Activated CD4-positive, alpha-beta T cell treated with anti-CD3 and anti-CD28 coated beads, Interleukin-2, Interleukin-6, amounts not matched to agents 100 ng/mL and 50 ng/mL, durations not matched to agents 16 hours and 8 hours (primary cell): ENCODE results near the gene H2BK1.

ENCODE experiments used
- DNase-seq: peaks from one replicate; pipeline ENCODE4 v3.0.0-alpha.2; 2020

H2BK1 gene

DNA sequence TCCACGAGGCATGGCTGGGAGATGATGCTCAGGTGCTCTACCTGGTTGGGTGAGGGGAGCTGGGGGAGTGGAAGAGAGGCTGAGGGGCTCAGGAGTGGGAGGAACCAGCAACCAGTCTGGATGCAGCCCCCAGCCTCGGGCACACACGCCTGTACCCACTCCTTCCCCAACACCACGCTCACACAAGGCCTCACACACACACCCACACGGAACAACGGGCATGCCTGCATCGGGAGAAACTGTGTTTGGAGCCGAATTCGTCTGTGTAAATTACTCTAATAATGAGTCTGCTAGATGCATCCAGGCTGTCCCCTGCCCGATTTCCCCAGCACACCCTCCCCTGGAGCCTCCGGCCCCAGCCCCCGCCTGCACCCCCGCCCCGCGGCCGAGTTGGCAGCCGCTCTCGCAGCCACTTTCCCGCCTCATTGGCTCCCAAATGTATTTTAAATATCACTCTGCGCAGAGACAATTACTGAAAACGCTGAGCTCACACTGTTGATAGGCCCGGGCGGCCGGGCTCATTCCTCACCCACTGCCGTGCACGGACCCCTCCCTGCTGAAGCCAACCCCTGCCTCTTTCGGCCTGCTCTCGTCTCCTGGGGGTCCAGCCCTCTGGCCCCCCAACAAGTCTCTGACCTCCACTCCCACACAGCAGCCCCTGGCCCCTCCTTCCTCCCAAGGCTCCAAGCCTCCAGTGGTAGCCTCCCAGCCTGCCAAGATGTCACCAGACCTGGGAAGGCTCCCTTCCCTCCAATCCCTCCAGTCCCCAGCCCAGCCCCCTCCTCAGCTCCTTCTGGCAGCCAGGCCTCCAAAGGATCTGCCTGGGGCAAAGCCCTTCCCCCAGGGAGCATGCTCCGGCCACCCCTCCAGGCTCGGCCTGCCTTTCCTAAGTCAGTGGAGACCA lies 11.1 kb downstream of the H2BK1 start:
- no peak for DNase-seq

DNA sequence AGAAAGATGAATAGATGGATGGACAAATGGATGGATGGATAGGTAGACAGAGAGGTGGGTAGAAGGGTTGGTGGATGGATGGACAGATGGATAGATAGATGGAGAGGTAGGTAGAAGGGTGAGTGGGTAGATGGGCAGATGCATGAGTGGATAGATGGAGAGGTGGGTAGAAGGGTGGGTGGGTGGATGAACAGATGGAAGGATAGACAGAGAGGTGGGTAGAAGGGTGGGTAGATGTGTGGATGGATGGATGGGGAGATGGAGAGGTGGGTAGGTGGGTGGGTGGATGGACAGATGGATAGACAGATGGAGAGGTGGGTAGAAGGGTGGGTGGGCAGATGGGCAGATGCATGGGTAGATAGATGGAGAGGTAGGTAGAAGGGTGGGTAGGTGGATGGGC lies 12.4 kb downstream of the H2BK1 start:
- DNase-seq, result no peak

DNA sequence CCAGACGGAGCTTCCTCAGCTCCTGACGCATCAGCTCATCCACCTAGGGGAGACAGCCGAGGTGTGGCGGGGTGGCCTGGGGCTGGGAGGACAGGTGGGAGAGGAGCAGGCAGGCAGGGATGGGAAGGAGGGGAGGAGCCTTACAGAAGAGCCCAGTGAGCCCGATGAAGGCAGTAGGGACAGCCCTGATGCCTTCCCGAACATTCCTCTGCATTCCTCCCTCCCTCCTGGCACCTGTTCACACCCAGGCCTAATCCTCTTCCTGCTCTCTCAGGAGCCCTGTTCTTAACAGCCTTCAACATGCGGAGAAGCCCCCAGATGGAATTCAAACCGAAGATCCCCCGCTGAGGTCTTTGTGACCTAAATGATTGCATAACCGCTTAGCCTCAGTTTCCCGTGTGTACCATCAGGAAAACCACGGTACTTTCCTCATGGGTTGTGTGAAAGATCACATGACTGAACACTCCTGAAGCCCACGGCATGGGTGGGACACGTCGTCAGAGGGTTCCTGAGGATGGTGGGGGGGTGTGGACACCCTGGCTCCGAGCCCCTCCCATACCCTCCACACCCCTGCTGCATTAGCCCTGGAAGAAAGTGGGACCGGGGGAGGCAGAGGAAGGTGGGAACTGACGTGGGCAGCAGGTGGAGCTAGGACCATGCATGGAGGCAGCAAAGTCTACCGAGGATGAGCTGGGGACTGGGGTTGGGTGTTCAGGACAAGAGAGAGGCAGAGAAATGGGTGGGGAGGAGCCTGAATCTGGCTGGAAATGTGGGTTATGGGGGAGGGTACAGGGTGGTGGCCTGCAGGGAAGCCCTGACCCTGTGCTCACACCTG lies 14.5 kb downstream of the H2BK1 start:
- DNase-seq, result no peak

DNA sequence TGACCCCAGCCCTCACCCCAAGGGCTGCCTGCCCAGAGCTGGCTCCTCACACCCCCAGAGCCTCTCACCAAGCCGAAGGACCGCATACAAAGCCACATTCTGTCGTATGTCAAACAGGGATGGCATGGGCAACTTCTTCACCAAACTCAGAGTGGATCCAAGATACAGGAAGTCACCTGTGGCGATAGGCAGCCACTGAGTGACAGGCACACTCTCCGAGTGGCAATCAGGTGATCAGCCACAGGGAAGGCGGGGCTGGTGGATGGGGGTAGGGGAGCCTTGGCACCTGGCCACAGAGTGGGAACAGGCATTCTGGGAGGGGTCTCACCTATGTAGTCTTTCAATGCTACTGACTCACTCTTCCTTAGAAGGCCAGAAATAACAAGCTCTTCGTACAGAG lies 16.1 kb downstream of the H2BK1 start:
- DNase-seq, result no peak

DNA sequence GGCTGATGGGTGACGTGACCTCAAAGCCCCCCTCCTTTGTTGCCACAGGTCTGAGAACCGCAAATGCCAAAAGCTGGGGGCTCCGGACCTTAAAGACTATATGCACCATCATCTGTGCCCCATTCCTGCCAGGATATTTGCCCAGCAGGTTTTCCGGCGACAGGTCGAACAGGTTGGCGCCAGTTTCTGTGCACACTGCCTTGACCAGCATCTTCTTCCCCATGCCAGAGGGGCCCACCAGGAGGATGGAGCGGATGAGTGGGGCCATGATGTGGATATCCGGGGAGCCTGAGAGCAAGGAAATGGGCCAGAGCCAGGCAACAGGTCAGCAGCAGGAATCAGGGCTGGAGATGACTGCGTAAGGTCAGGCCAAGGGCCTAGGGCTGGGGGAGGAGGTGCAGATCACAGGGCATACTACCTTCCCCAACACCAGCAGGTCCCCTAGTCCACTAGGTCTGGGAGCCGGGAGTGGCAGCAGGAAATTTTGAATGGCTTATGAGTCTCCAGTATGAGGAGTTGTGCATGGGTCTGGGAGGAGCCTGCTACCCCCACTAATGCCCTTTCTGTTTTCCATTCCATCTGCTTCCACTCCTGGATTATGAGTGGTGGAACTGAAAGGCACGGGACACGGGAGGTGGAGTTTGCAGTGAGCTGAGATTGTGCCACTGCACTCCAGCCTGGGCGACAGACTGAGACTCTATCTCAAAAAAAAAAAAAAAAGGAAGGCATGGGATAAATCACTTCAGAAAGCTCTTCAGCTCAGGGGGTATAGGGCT lies 16.9 kb downstream of the H2BK1 start:
- no peak for DNase-seq

DNA sequence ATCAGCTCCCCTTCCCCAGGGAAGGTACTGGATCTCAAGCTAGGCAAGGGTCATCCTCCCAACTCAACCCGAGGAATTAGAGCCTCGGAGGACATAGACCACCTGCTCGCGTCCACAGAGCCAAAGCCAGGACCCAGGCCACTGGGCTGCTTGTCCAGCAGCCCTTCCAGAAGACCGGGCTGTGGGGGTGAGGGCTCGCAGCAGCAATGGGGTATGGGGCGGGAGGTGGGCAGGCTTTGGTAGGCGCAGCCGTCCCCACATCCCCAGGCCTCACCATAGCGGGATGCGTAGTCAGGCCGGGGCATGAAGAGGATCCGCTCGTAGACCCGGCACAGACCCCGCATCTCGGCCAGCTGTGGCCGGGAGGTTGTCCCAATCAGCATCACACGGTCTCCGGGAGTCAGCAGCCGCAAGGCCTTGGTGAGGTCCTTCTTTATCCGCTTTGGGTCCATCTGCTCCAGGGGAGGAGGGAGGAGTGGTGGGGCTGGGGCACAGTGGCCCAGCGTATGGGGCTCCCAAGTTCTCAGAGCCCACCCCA lies 18.2 kb downstream of the H2BK1 start:
- no peak for DNase-seq

DNA sequence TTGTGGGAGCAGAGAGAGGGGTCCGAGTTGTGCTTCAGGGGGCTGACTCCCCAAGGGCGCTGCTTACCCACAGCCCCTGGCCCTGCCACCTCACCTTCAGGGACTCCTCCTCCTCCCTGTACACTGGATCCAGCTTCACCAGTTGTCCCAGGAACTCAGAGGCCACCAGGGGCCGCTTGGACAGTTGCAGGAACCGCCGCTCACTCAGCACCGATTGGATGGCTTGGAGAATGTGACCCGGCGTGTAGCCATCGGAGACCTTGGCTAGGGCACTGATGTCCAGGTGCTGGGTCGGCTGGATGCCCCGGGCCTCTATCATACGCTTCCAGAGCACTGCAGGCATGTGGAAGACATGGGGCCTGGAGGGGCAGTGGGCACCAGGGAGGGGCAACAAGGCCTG lies 18.7 kb downstream of the H2BK1 start:
- DNase-seq, result no peak

DNA sequence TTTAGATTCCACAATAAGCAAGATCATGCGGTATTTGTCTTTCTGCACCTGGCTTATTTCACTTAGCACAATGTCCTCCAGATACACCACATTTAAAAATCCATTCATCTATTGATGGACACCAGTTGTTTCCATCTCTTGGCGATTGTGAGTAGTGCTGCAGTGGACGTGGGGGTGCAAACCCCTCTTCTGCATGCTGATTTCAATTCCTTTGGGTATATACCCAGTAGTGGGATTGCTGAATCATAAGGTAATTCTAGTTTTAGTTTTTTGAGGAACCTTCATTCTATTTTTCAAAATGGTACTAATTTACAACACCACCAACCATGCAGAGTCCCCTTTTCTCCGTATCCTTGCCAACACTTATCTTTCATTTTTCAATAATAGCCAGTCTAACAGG lies 21.2 kb downstream of the H2BK1 start:
- no peak for DNase-seq

DNA sequence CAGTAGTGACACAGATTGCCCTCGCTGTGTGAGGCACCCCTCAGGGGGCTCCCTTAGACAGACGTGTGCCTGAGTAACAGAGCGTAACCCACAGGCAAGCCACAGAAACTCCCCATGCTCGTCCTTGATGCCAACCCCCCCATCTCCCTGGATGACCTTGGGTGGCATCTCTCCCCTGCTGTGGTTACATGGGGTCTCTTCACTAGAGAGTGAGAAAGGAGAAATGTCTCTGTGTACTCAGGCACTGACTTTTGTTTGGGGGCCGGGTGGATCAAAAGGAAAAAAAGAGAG lies 22.1 kb downstream of the H2BK1 start:
- no peak for DNase-seq

DNA sequence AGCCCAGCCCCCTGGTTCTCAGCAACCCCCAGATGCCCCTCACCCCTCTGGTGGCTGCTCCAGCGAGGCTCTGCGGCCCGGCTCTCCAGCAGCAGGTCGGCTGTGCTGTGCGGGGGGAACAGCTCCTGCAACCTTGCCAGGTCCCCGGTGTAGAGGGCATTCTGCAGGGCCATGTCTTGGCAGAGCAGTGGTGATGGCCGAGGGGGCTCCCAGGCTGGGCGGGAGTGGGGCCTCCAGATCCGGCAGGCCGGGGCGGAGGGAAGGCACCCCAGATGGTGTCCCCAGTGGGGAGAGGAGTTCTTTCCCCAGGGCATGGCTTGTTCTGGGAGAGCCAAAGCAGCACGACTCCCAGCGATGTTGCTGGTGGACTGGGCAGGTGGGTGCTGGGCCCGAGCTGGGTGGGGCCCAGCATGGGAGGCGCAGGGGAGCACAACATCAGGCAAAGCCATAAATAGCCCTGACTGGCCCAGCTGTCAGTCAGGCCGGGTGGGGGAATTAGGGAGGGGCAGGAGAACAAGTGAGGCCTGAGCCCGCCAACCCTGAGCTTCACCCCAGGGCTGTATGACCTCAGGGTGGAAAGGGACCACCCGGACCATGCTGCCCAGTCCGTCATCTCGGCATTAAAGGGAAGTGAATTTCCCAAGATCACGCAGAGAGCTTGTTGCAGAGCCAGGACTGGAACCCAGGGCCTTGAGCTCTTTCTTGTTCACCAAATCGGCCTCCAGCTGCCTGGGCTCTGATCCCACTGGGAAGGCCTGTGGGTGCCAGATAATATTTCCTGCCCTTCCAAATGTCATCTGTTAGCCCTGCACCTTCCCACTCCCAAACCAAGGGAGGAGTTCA lies 22.7 kb downstream of the H2BK1 start:
- DNase-seq, result no peak

DNA sequence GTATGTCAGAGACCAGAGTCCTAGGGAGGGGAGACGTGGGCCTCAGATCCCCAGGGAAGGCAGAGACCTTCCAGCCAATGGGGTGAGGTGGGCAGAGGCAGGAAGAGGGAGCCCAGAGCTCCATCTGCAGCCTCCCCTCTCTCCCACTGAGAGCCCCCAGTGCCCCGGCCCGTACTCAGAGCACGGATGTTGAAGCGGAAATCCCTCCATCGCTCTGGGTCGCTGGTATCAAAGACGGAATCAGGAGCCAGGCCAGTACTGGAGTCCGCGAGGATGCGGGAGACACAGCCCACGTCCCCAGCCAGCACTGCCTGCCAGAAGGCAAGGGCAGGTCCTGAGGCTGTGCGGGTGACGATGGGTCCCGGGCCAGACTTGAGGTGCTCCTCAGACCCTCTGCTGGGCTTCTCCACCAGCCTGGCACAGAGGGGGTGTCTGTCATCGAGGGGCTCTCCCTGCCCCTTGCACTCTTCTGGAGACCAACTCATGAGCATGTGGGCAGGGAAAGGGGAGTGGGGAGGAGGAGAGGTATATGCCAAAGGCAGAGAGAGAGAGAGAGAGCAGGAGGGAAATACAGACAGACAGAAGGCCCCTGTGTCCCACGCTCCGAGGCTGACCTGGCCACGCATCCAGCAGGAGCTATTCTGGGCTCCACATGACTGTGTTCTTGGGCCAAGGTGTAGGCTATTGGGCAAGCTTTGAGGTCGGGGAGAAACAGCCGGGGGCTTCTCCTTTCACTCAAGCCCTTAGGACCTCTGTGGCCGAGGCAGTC lies 23.5 kb downstream of the H2BK1 start, which contains the start of gene ASB10:
Gene ASB10 (minus strand): TSS at position 611 of the 769 bp plus-strand sequence. CDS start 120 bp downstream, at position 491.
- no peak for DNase-seq

DNA sequence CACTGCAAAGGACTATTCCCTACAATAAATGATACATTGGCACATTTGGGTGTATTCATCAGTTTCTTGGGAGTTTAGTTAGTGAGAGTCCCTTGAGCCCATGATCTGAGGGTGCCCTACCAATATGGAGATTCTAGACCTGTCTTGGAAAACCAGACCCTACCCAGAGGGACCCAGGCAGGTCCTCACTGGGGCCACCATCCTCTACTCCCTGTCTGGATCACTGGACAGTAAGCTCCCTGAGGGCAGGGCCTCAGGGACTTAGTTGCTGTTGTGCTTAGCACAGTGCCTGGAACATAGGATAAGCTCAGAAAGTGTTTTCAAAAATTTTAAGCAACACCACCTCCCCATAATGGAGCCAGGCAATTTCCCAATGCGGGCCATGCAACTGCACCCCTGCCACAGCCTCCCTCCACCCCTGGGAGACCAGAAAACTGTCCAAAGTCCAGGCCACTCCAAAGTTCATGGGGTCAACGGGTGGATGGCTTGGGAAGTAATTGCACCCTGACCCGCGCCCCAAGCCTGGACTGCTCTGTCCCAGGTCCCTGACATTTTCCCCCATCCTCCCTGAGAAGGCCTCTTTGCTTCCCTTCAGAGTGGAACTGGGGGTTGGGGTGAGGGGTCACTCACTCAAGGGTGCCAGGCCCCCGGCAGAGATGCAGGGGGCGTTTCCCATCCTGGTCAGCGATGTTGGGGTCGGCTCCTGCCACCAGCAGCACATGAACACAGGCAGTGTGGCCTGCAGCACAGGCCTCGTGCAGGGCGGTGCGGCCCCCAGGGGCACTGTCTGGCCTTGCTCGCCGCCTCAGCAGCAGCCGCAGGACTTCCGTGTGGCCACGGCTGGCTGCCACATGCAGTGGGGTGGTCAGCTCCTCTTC lies 24.3 kb downstream of the H2BK1 start:
- no peak for DNase-seq

DNA sequence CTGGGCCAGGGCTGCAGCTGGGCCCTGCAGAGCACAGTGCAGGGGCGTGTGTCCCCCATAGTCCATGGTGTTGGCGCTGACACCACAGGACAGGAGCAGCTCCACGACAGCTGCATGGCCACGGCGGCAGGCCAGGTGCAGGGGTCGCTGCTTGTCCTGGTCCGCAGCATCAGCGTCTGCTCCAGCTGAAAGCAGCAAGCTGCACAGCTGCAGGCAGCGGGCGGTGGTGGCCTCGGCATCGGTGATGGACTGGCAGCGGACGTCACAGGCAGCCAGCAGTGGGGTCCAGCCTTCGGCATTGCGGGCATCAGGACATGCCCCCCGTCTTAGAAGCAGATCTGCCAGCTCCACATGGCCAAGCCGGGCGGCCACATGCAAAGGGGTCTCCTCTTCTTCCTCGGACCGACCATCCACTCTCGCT lies 29.3 kb downstream of the H2BK1 start:
- DNase-seq, result no peak

DNA sequence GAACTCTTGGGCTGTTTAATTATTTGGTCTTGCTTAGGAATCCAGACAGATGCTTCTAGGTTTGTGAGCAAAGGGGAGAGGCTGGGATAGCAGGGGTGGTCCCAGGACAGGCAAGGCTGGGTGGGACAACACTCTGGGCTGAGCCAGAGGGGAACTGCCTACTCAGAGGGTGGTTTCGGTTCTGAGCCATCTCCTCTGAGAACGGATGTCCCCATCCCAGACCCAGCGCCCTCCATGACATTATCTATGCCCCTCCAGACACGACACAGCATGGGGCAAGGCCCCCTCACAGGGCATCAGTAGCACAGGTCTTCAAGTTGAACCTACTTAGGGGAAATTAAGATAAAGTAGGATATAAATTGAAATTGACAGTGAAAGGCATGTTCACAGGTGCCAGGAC lies 30.3 kb downstream of the H2BK1 start:
- no peak for DNase-seq

DNA sequence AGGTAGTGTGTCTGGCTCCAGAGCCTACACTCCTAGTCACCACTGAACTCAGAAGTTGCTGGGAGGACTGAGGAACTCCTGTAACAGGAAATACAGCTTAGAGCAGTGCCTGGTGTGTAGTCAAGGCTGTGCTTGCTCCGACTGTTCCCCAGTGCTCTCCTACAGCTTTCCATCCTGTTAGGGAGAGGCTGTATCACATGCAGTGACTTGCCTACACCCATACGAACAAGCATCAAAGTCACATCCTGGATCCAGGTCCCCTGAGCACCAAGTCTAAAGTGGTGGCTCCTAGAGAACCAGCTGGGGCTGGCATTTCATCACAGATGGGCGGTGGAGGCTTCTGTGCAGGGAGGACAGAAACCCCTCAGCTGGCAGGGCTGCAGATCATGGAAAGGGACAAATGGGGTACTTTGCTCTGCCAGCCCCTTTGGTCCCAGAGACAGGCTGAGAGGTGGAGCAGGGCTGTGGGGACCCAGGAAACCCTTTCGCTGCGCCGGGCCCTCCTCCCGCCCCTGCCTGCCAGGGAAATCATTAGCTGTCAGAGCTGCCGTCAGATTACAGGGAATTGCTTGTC lies 30.9 kb downstream of the H2BK1 start:
- DNase-seq, result no peak

DNA sequence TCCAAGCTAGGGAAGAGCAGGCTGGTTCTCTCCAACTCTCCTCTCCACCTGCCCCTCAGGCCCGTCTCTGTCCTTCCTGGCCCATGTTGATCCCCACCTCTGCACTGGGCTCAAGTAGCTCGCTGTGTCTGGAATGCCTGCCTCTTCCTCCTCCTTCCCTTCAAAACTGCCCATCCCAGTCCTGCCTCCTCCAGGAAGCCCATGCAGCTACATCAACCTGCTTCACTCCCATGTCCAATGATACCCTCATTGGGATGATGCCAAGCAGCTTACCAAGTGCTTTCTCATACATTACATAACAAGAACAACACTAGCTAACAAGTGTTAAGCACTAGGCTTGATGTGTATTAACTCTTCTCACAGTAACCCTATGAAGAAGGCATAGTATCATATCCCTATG lies 31.5 kb downstream of the H2BK1 start:
- no peak for DNase-seq

DNA sequence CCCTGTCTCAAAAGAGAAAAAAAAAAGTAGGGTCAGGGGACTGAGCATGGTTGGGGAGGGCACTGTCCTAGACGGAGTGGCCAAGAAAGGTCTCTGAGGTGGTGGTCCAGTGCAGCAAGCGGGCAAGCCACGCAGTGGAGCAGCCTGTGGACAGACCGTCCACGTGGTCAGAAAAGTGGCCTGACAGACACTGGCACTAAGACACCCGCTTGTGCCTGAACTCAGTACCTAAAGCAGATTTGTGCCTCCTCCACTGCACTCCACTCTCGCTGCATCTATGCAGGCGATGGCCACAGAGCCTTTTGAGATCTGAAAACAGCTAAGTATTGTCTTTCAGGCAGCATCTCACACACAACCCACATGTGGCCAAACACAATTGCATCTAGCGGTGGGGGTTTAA lies 32.1 kb downstream of the H2BK1 start:
- DNase-seq, result no peak

DNA sequence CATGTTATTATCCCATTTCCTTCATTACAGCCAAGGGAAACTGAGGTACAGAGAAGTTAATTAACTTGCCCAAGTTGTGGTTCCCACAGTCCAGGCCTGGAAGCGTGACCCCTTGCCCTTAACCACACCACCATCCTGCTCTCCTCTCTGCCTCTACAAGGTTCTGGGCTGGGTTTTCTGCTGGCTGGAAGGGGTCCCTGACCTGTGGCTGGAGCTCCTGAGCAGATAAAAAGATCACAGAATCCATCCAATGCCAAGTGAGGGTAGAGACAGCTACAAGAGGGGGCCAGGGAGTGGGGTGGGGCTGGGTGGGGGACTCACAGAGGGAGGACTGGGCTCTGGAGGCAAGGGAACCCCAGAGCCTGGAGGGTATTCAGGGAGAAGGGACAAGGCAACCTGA lies 33.0 kb downstream of the H2BK1 start:
- no peak for DNase-seq

DNA sequence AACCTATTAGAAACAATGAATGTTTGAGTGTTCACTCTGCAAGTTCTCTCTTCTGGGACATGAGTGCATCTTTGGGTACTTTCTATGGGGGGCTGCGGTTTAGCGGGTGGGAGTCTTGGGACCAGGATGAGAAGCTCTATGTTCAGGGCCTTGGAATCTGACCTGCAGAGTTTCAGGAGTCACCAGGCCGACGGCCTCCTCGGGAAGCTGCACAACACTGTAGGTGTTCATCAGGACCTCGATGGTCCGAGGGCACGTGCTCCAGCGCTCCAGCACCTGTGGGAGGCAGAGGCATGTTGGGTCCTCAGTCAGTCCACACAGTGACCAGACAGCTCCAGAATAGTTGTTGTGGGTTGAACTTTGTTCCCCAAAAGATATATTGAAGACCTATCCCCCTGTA lies 33.9 kb downstream of the H2BK1 start:
- DNase-seq, result no peak

DNA sequence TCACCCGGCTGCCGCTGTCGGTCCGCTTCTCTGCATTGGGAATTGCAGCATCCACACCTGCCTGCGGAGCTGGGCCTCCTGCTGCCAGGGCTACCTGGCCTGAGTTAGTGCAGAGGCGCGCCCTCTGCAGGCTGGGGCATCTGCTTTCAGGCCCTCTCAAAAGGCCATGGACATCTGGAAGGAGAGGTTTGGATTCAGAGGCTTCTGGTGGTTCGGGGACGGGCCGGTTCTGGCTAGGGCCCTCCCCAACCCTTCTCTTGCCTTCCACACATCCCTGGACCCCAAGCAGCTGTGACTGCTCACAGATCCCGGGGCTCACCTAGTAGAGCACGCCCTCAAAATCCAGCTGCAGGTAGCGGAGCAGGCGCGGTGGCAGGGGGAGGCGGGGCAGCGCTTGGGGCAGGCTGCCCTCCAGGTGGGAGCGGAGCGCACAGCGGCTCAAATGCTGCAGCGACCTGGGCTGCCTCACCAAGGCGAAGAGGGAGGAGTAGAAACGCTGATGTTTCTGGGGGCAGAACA lies 34.4 kb downstream of the H2BK1 start:
- DNase-seq, result no peak
